ENCODE results near the gene NTMT1. TPM values are rescaled to one million over a fixed set of nuclear protein-coding genes. Genes with fewer than 3 reads are reported as not detected.

Gene NTMT1
- total and polyA plus RNA-seq, 9 of the 15 experiments (the other 6 are each of a cell fraction or from before 2014, with no cell fraction given), result 42.1 to 116 (median 74.7) TPM

- no peak for TF ChIP-seq PPARD (CRISPR knock-in tag; IDR thresholded peaks at IDR 0.05)
- TF ChIP-seq ATF4 (CRISPR knock-in tag; IDR thresholded peaks at IDR 0.05), result no peak
- no peak for TF ChIP-seq GATAD2B (IDR thresholded peaks at IDR 0.05; ENCODE audit: borderline replicate concordance)
- no peak for TF ChIP-seq KHSRP (IDR thresholded peaks at IDR 0.05)
Measured at GRCh38 chr9:129640086-129640870, 14.3 kb downstream of the NTMT1 start (continued).

- in situ Hi-C loops (cut with MboI), result loop anchor here (5.0 kb wide), 1 partner anchor 141 kb away; no protein-coding TSS in a partner anchor
- Histone ChIP-seq H3K4me3 (peak overlapping the region; percentile 99), H3K79me2 (ENCODE audit: control insufficient read depth, insufficient read depth, low read length) (peaks cover 16% of the 10 kb centered on the region), H3K4me1 (replicated peaks in 1 of 2; ENCODE audit: control insufficient read depth in 2 of 2, insufficient read depth in 2 of 2, low read length in 2 of 2) (peaks cover 0 to 37% of the 10 kb centered on the region in 2 experiments; a peak in 3 of 5 replicates), H4K20me1 (replicated peaks; ENCODE audit: control insufficient read depth, insufficient read depth, low read length) (peaks cover 12% of the 10 kb centered on the region), H3K36me3 (ENCODE audit: control insufficient read depth, insufficient read depth, low read length) (peaks cover 36% of the 10 kb centered on the region; the same call in 2 of the 3 replicates), H3K9me1 (ENCODE audit: control insufficient read depth, insufficient read depth, low read length) (no peaks in the 10 kb centered on the region), H3K27me3 (ENCODE audit: control insufficient read depth in 2 of 2, insufficient read depth in 2 of 2, low read length in 2 of 2) (no peaks in the 10 kb centered on the region), H3K4me2 (ENCODE audit: insufficient read depth, low read length) (peak overlapping the region; percentile 90), H2AFZ (ENCODE audit: low read depth, low read length) (peak overlapping the region; percentile 98), H3K9ac (ENCODE audit: insufficient read depth in 1 of 2, low read depth in 2 of 2, low read length in 2 of 2) (peak overlapping the region; percentile 82 to 95), H3K27ac (ENCODE audit: extremely low read depth, low read depth, low read length) (peak overlapping the region; percentile 74; the same call in 2 of the 3 replicates), H3K9me3 (replicated peaks; ENCODE audit: control insufficient read depth, insufficient read depth, low read depth, low read length) (no peaks in the 10 kb centered on the region)
- CTCF ChIA-PET (ENCODE audit: low intra/inter-chr PET ratio), result interaction anchor here (0.6 to 2.6 kb wide), 4 partner anchors 32 to 400 kb away, joined by 3 to 18 read pairs (median 8); no protein-coding TSS in a partner anchor
- peak; percentile 10 for ATAC-seq
- POLR2A ChIA-PET, result interaction anchor here (1.0 to 1.6 kb wide), 2 partner anchors 13 to 501 kb away, joined by 3 to 4 read pairs; no protein-coding TSS in a partner anchor
- TF ChIP-seq CXXC5 (CRISPR knock-in tag; IDR thresholded peaks at IDR 0.05), result no peak
- peak; percentile 45; the same call in 1 of the 2 replicates for TF ChIP-seq MAX (CRISPR knock-in tag; IDR thresholded peaks at IDR 0.05)
- BruUV-seq (replicated peaks), result TSS peak; percentile 65
- DNase-seq (ENCODE audit: extremely low read depth in 1 of 4, low spot score in 3 of 4), result no peak
- WGBS (ENCODE audit: insufficient coverage, low coverage, missing lambda C conversion rate), result 18% methylated on average over 43 of the region's 44 CpGs
- intact Hi-C loops (cut with micrococcal nuclease), result loop anchor here (5.0 to 10.0 kb wide), 3 partner anchors 56 to 244 kb away; no protein-coding TSS in a partner anchor
- no peak for FAIRE-seq
Measured at GRCh38 chr9:129640871-129641749, 15.1 kb downstream of the NTMT1 start.

Data from K562 (cell line).